ENCODE results near the gene ALDH1A2. TPM values are rescaled to one million over a fixed set of nuclear protein-coding genes. Genes with fewer than 3 reads are reported as not detected.

Gene ALDH1A2
- total RNA-seq, 6 donors from 2014 or later = 3.6 to 43.3 (median 6.9) TPM

DNA sequence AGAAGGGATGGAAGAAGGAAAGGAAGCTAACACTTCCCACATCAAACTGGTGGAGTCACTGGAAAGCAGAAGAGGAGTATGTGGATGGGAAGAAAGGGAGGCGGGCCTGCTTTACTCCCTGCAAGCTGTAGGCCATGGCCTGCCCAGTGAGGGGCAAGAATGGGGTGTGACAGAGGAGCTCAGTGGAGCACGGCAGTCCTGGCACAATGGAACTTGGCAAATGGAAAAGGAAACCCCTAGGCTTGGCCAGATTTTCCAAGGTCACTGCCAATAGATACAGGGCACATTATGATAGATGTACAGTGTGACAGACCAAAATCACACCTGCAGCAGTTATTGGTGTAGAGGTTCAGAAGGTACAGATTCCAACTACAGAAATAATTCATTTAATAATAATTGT lies 111.6 kb downstream of the ALDH1A2 start:
- Histone ChIP-seq H3K27me3 (no peaks in the 10 kb centered on the region), H3K4me3 (no peak overlapping the region), H3K4me1 (no peaks in the 10 kb centered on the region), H3K36me3 (no peaks in the 10 kb centered on the region), H3K27ac (no peak overlapping the region), H3K9me3 (no peaks in the 10 kb centered on the region)
- 76 to 80% methylated on average over 2 of the region's 2 CpGs for WGBS, 2 donors
- ATAC-seq (ENCODE audit: low FRiP score in 2 of 2) = no peak
- DNase-seq = no peak
- TF ChIP-seq, protein P1, sequence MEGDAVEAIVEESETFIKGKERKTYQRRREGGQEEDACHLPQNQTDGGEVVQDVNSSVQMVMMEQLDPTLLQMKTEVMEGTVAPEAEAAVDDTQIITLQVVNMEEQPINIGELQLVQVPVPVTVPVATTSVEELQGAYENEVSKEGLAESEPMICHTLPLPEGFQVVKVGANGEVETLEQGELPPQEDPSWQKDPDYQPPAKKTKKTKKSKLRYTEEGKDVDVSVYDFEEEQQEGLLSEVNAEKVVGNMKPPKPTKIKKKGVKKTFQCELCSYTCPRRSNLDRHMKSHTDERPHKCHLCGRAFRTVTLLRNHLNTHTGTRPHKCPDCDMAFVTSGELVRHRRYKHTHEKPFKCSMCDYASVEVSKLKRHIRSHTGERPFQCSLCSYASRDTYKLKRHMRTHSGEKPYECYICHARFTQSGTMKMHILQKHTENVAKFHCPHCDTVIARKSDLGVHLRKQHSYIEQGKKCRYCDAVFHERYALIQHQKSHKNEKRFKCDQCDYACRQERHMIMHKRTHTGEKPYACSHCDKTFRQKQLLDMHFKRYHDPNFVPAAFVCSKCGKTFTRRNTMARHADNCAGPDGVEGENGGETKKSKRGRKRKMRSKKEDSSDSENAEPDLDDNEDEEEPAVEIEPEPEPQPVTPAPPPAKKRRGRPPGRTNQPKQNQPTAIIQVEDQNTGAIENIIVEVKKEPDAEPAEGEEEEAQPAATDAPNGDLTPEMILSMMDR (IDR thresholded peaks at IDR 0.05) = no peak
- TF ChIP-seq POLR2AphosphoS5 (IDR thresholded peaks at IDR 0.05) (no peak), EP300 (IDR thresholded peaks at IDR 0.05) (no peak), POLR2A (IDR thresholded peaks at IDR 0.05) (no peak)

DNA sequence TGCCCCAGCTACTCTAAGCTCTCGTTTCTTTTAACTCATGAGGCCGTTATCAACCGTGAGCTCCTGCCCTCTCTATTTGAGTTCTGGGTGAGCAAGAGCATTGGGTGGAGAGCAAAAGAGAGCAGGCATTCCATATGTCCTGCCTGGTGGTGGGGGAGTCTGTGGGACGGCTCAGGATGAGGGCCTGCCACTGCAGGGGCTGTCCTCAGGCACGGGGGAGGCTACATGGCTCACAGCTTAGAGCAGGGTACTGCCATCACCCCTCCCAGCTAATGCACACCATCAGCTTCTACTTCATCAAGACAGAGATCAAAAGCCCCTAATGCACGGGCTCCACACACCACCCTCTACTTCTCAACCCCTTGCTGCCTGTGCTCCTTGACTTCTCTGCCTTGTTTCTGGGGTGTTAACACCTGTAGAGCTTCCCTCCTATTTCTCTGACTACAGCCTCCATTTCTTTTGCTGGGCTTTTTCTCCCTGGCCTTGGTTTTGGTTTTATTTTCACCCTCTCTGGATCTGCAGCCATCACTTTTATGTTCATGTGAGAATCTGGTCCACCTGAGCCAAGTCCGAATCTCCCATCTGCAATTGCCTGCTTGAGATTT lies 114.1 kb downstream of the ALDH1A2 start:
- no peak for DNase-seq
- TF ChIP-seq, protein P1 (IDR thresholded peaks at IDR 0.05) = no peak
- TF ChIP-seq EP300 (IDR thresholded peaks at IDR 0.05) (no peak), POLR2AphosphoS5 (IDR thresholded peaks at IDR 0.05) (no peak), POLR2A (IDR thresholded peaks at IDR 0.05) (no peak)
- no peaks in the 10 kb centered on the region for H3K4me1 ChIP-seq
- no peaks in the 10 kb centered on the region for H3K27me3 ChIP-seq
- no peaks in the 10 kb centered on the region for H3K36me3 ChIP-seq
- H3K27ac ChIP-seq = no peak overlapping the region
- ATAC-seq (ENCODE audit: low FRiP score in 2 of 2) = no peak
- WGBS, 2 donors = 87 to 90% methylated on average over 7 of the region's 7 CpGs
- H3K9me3 ChIP-seq = no peaks in the 10 kb centered on the region
- no peak overlapping the region for H3K4me3 ChIP-seq

DNA sequence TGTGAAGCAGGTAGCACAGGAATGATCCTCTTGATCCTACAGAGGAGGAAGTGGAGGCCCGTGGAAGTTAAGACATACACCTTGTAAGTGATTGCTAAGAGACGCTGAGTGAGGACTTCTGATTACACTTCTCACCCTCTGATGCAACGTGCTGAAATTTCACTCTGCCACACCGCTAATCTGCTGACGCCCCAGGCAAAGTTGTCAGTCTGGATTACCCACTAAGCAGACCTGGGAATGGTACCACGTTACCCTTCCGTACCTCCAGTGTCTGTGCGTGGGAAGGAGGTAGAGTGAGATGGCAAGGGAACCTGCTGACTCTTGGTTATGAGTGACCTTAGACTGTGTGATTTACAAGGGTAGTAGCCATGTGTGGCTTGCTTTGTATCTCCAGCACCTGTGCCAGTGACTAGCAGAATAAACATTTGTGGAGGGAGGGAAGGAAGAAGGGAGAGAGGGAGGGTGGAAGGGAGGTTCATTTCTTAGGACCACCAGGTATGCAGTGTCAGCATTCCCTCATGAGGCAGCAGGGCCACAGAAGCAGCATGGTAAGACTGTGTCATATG lies 115.0 kb downstream of the ALDH1A2 start:
- DNase-seq = peak in 1 of 2 donors; percentile 68
- H3K27me3 ChIP-seq = no peaks in the 10 kb centered on the region
- H3K4me1 ChIP-seq = no peaks in the 10 kb centered on the region
- H3K36me3 ChIP-seq = no peaks in the 10 kb centered on the region
- ATAC-seq (ENCODE audit: low FRiP score in 2 of 2) = peak; percentile 44 to 74
- WGBS, 2 donors = 60 to 73% methylated on average over 8 of the region's 8 CpGs
- TF ChIP-seq POLR2A (IDR thresholded peaks at IDR 0.05) = no peak
- TF ChIP-seq POLR2AphosphoS5 (IDR thresholded peaks at IDR 0.05) = peak; percentile 13 to 28
- TF ChIP-seq, protein P1 (IDR thresholded peaks at IDR 0.05) = no peak
- TF ChIP-seq EP300 (IDR thresholded peaks at IDR 0.05) = peak in 1 of 4 donors; percentile 58
- H3K4me3 ChIP-seq = no peak overlapping the region
- no peaks in the 10 kb centered on the region for H3K9me3 ChIP-seq
- H3K27ac ChIP-seq = peak overlapping the region in 1 of 4 donors; percentile 39

DNA sequence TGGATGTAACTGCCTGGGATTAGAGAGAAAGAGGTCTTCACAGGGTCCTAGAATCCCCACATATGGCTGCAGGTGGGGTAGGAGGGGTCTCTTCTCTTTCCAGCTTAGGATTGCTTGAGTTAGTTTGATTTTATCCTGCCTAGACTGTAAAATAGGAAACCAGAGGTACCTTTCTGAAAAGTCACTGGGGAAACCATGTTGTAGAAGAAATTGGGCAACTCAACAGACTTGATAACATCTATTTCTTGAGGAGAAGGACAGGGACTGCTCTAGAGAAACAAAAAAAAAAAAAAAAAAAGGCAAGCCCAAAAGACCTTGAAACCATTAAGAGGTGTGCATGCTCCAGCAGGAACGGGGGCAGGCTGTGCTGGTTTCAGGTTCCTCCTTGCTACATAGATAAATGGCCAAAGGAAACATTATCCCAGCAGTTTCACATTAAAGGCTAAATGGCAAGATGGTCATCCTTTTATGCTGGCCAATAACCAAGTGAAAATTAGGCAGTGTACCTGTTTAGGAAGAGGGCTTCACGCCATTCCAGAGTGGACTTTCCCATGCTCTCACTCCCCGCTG lies 116.1 kb downstream of the ALDH1A2 start:
- Histone ChIP-seq H3K27ac (no peak overlapping the region), H3K4me3 (no peak overlapping the region), H3K27me3 (no peaks in the 10 kb centered on the region), H3K4me1 (no peaks in the 10 kb centered on the region), H3K9me3 (no peaks in the 10 kb centered on the region), H3K36me3 (no peaks in the 10 kb centered on the region)
- 82 to 85% methylated on average over 3 of the region's 3 CpGs for WGBS, 2 donors
- ATAC-seq (ENCODE audit: low FRiP score in 2 of 2) = no peak
- no peak for DNase-seq
- TF ChIP-seq EP300 (IDR thresholded peaks at IDR 0.05) (no peak), POLR2A (IDR thresholded peaks at IDR 0.05) (no peak), POLR2AphosphoS5 (IDR thresholded peaks at IDR 0.05) (no peak)
- TF ChIP-seq, protein P1 (IDR thresholded peaks at IDR 0.05) = no peak
